PC-9 (cell line): ENCODE data around the gene HMOX1.

ENCODE experiments used
- EZH2 ChIP-seq: fragments of 200-600 bp; sonication (generic); IDR thresholded peaks from 2 replicates; pipeline ENCODE4 v1.8.0; 2017; ENCODE audit warnings: antibody characterized with exemption, low read depth
- TF ChIP-seq, protein P1 (sequence below): fragments of 200-600 bp; sonication (generic); conservative IDR thresholded peaks from 2 replicates; pipeline ENCODE4 v1.6.1; 2017; ENCODE audit warnings: mixed run types, antibody characterized with exemption, mild to moderate bottlenecking, moderate library complexity

GRCh38 chr22:35332278-35332677 is 48.6 kb upstream of the HMOX1 start:
- TF ChIP-seq, protein P1, sequence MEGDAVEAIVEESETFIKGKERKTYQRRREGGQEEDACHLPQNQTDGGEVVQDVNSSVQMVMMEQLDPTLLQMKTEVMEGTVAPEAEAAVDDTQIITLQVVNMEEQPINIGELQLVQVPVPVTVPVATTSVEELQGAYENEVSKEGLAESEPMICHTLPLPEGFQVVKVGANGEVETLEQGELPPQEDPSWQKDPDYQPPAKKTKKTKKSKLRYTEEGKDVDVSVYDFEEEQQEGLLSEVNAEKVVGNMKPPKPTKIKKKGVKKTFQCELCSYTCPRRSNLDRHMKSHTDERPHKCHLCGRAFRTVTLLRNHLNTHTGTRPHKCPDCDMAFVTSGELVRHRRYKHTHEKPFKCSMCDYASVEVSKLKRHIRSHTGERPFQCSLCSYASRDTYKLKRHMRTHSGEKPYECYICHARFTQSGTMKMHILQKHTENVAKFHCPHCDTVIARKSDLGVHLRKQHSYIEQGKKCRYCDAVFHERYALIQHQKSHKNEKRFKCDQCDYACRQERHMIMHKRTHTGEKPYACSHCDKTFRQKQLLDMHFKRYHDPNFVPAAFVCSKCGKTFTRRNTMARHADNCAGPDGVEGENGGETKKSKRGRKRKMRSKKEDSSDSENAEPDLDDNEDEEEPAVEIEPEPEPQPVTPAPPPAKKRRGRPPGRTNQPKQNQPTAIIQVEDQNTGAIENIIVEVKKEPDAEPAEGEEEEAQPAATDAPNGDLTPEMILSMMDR, result no peak
- no peak for TF ChIP-seq EZH2
